Sigmoid colon (tissue), 3 donors: ENCODE results near the gene UBE3B.

ENCODE experiments used
- POLR2A ChIP-seq, 2 donors: fragments of 450-650 bp; IDR thresholded peaks; one replicate each; pipeline ENCODE4 v1.6.1; 2016; ENCODE audit warnings: antibody characterized with exemption in 2 of 2, mild to moderate bottlenecking in 2 of 2, moderate library complexity in 2 of 2
- TF ChIP-seq, protein P1 (sequence below), 4 experiments: fragments of 450-650 bp in 3 of 4; fragments of 200-600 bp in 1 of 4; IDR thresholded peaks; one replicate each; pipeline ENCODE4 v1.5.1; 2016 to 2019; ENCODE audit warnings: antibody characterized with exemption in 4 of 4, mild to moderate bottlenecking in 3 of 4, moderate library complexity in 2 of 4

- TF ChIP-seq, protein P1, sequence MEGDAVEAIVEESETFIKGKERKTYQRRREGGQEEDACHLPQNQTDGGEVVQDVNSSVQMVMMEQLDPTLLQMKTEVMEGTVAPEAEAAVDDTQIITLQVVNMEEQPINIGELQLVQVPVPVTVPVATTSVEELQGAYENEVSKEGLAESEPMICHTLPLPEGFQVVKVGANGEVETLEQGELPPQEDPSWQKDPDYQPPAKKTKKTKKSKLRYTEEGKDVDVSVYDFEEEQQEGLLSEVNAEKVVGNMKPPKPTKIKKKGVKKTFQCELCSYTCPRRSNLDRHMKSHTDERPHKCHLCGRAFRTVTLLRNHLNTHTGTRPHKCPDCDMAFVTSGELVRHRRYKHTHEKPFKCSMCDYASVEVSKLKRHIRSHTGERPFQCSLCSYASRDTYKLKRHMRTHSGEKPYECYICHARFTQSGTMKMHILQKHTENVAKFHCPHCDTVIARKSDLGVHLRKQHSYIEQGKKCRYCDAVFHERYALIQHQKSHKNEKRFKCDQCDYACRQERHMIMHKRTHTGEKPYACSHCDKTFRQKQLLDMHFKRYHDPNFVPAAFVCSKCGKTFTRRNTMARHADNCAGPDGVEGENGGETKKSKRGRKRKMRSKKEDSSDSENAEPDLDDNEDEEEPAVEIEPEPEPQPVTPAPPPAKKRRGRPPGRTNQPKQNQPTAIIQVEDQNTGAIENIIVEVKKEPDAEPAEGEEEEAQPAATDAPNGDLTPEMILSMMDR (IDR thresholded peaks at IDR 0.05), result no peak
- no peak for TF ChIP-seq POLR2A (IDR thresholded peaks at IDR 0.05)
Measured at GRCh38 chr12:109535231-109535862, 57.9 kb downstream of the UBE3B start.
